Neuronal stem cell (in vitro differentiated cells): ENCODE data around the gene TVP23C.

Experiments used
- DNase-seq: peaks from one replicate; pipeline ENCODE4 v3.0.0-alpha.2; 2013; ENCODE audit warnings: low spot score
- H2AFZ ChIP-seq: one replicate; pipeline ENCODE4 v1.6.1; 2013; ENCODE audit warnings: mild to moderate bottlenecking, low read length, inconsistent platforms
- H2AK5ac ChIP-seq: 2 replicates; pipeline ENCODE4 v1.6.1; 2013; ENCODE audit warnings: low read depth, mild to moderate bottlenecking, inconsistent platforms, low read length, moderate library complexity, mixed read lengths
- H2BK120ac ChIP-seq: 2 replicates; pipeline ENCODE4 v1.6.1; 2013; ENCODE audit warnings: low read depth, mild to moderate bottlenecking, inconsistent platforms, low read length, moderate library complexity, mixed read lengths
- H2BK12ac ChIP-seq: one replicate; pipeline ENCODE4 v1.6.1; 2013; ENCODE audit warnings: low read length, inconsistent platforms
- H2BK15ac ChIP-seq: 2 replicates; pipeline ENCODE4 v1.6.1; 2013; ENCODE audit warnings: mild to moderate bottlenecking, low read length, inconsistent platforms, mixed read lengths
- H2BK5ac ChIP-seq: one replicate; pipeline ENCODE4 v1.6.1; 2013; ENCODE audit warnings: inconsistent platforms, mild to moderate bottlenecking, low read length, moderate library complexity
- H3K14ac ChIP-seq: one replicate; pipeline ENCODE4 v1.6.1; 2013; ENCODE audit warnings: low read length, inconsistent platforms
- H3K18ac ChIP-seq: 2 replicates; pipeline ENCODE4 v1.6.1; 2013; ENCODE audit warnings: low read length, inconsistent platforms
- H3K23ac ChIP-seq: 2 replicates; pipeline ENCODE4 v1.6.1; 2013; ENCODE audit warnings: low read depth, mild to moderate bottlenecking, mixed read lengths, low read length, inconsistent platforms; ENCODE audit not compliant: poor library complexity
- H3K27ac ChIP-seq: replicated peaks from 3 replicates; pipeline ENCODE4 v1.5.1; 2013; ENCODE audit warnings: low read length, inconsistent platforms
- H3K27me3 ChIP-seq, 3 experiments: 2 replicates each; pipeline ENCODE4 v1.6.1; 2013; ENCODE audit warnings: low read length in 3 of 3, mild to moderate bottlenecking in 2 of 3, inconsistent platforms in 1 of 3, low read depth in 1 of 3, mixed read lengths in 1 of 3, moderate library complexity in 1 of 3; ENCODE audit not compliant: control insufficient read depth in 3 of 3, insufficient read depth in 3 of 3
- H3K36me3 ChIP-seq, 2 donors: replicated peaks in 1 of 2; 2 replicates each; pipeline ENCODE4 v1.6.1; 2013; ENCODE audit warnings: low read length in 2 of 2; ENCODE audit not compliant: control insufficient read depth in 2 of 2, insufficient read depth in 2 of 2
- H3K4ac ChIP-seq: 2 replicates; pipeline ENCODE4 v1.6.1; 2013; ENCODE audit warnings: inconsistent platforms, mild to moderate bottlenecking, low read length, moderate library complexity
- H3K4me1 ChIP-seq, 2 donors: 1 replicate in 1 of 2; 2 replicates in 1 of 2; pipeline ENCODE4 v1.6.1; 2013; ENCODE audit warnings: low read length in 2 of 2, low read depth in 1 of 2; ENCODE audit not compliant: control insufficient read depth in 2 of 2, insufficient read depth in 1 of 2
- H3K4me2 ChIP-seq: one replicate; pipeline ENCODE4 v1.6.1; 2013; ENCODE audit warnings: mild to moderate bottlenecking, low read length, inconsistent platforms; ENCODE audit not compliant: insufficient read depth, poor library complexity, severe bottlenecking
- H3K4me3 ChIP-seq, 2 donors: 2 replicates each; pipeline ENCODE4 v1.5.1; 2013; ENCODE audit warnings: low read length in 2 of 2, mild to moderate bottlenecking in 2 of 2, inconsistent platforms in 1 of 2, moderate library complexity in 1 of 2
- H3K79me1 ChIP-seq: one replicate; pipeline ENCODE4 v1.6.1; 2013; ENCODE audit warnings: low read depth, mild to moderate bottlenecking, inconsistent platforms, low read length, moderate library complexity
- H3K9ac ChIP-seq: one replicate; pipeline ENCODE4 v1.6.1; 2013; ENCODE audit warnings: mild to moderate bottlenecking, low read depth, low read length, inconsistent platforms; ENCODE audit not compliant: poor library complexity
- H3K9me3 ChIP-seq, 2 donors: replicated peaks in 1 of 2; 2 replicates each; pipeline versions ENCODE3 to v1.6.1; 2013; ENCODE audit warnings: low read length in 2 of 2, mild to moderate bottlenecking in 2 of 2, inconsistent platforms in 1 of 2, low read depth in 1 of 2, mixed read lengths in 1 of 2, moderate library complexity in 1 of 2; ENCODE audit not compliant: control insufficient read depth in 2 of 2, insufficient read depth in 1 of 2
- H4K8ac ChIP-seq: one replicate; pipeline ENCODE4 v1.6.1; 2013; ENCODE audit warnings: low read depth, mild to moderate bottlenecking, inconsistent platforms, low read length, moderate library complexity
- H4K91ac ChIP-seq: one replicate; pipeline ENCODE4 v1.6.1; 2013; ENCODE audit warnings: low read length, low read depth, mild to moderate bottlenecking, inconsistent platforms; ENCODE audit not compliant: poor library complexity
- WGBS, 2 donors: extraction: QIAGEN DNeasy Blood & Tissue Kit; methylation state at CpG; one replicate each; pipeline ENCODE4 v1.1.7; 2013; ENCODE audit warnings: missing lambda C conversion rate in 2 of 2, mixed read lengths in 1 of 2; ENCODE audit not compliant: insufficient read length in 2 of 2, insufficient replicate concordance in 1 of 2; ENCODE audit errors: extremely low coverage in 2 of 2; 5-methylcytosine and 5-hydroxymethylcytosine counted together

Gene TVP23C

GRCh38 chr17:15501793-15502192 is 61.5 kb downstream of the TVP23C start:
- Histone ChIP-seq H2AK5ac (peak overlapping the region; percentile 9), H4K8ac (no peak overlapping the region), H3K14ac (no peak overlapping the region), H2BK12ac (no peak overlapping the region), H2BK120ac (no peak overlapping the region), H3K23ac (no peak overlapping the region), H3K9ac (no peak overlapping the region), H3K4me2 (no peak overlapping the region), H2BK5ac (no peak overlapping the region), H3K79me1 (no peaks in the 10 kb centered on the region), H3K9me3 (no peaks in the 10 kb centered on the region), H4K91ac (no peak overlapping the region), H2AFZ (no peak overlapping the region), H2BK15ac (no peak overlapping the region), H3K4me3 (no peak overlapping the region), H3K4ac (no peak overlapping the region), H3K27me3 (no peaks in the 10 kb centered on the region), H3K4me1 (peaks cover 0 to 6% of the 10 kb centered on the region in 2 donors), H3K36me3 (peaks cover 0 to 13% of the 10 kb centered on the region in 2 donors), H3K27ac (no peak overlapping the region), H3K18ac (no peak overlapping the region)
- WGBS, 2 donors: no CpG with 5 or more reads among the region's 7 CpGs
- DNase-seq: no peak

GRCh38 chr17:15501282-15501681 is 62.0 kb downstream of the TVP23C start:
- Histone ChIP-seq H3K9me3 (no peaks in the 10 kb centered on the region), H3K36me3 (peaks cover 0 to 15% of the 10 kb centered on the region in 2 donors), H3K4ac (no peak overlapping the region), H4K91ac (no peak overlapping the region), H2BK120ac (no peak overlapping the region), H4K8ac (no peak overlapping the region), H3K4me2 (no peak overlapping the region), H2BK15ac (no peak overlapping the region), H2AK5ac (no peak overlapping the region), H2AFZ (no peak overlapping the region), H3K9ac (no peak overlapping the region), H3K4me1 (peaks cover 0 to 6% of the 10 kb centered on the region in 2 donors), H3K18ac (no peak overlapping the region), H3K14ac (no peak overlapping the region), H3K27me3 (no peaks in the 10 kb centered on the region), H3K79me1 (no peaks in the 10 kb centered on the region), H2BK12ac (no peak overlapping the region), H3K27ac (no peak overlapping the region), H3K23ac (no peak overlapping the region), H3K4me3 (no peak overlapping the region), H2BK5ac (no peak overlapping the region)
- no peak for DNase-seq
- no CpG with 5 or more reads among the region's 3 CpGs for WGBS, 2 donors

- no peak for DNase-seq
- no peak overlapping the region for H2BK120ac ChIP-seq
- H3K27me3 ChIP-seq: no peaks in the 10 kb centered on the region
- H4K8ac ChIP-seq: no peak overlapping the region
- no peak overlapping the region for H4K91ac ChIP-seq
- H3K4me1 ChIP-seq: peaks cover 0 to 7% of the 10 kb centered on the region in 2 donors
- H2BK15ac ChIP-seq: no peak overlapping the region
- H3K14ac ChIP-seq: no peak overlapping the region
- no peak overlapping the region for H3K4me2 ChIP-seq
- no peak overlapping the region for H2AFZ ChIP-seq
- no peaks in the 10 kb centered on the region for H3K79me1 ChIP-seq
- no peak overlapping the region for H3K4me3 ChIP-seq
- H2BK12ac ChIP-seq: no peak overlapping the region
- no peak overlapping the region for H3K9ac ChIP-seq
- no peak overlapping the region for H3K23ac ChIP-seq
- H3K18ac ChIP-seq: no peak overlapping the region
- no CpG with 5 or more reads among the region's 2 CpGs for WGBS, 2 donors
- no peaks in the 10 kb centered on the region for H3K9me3 ChIP-seq
- H2BK5ac ChIP-seq: no peak overlapping the region
- peaks cover 3 to 18% of the 10 kb centered on the region in 2 donors for H3K36me3 ChIP-seq
- no peak overlapping the region for H3K4ac ChIP-seq
- H3K27ac ChIP-seq: no peak overlapping the region
- H2AK5ac ChIP-seq: no peak overlapping the region
Measured at GRCh38 chr17:15498107-15498506, 65.2 kb downstream of the TVP23C start.

GRCh38 chr17:15496735-15497670 is 66.3 kb downstream of the TVP23C start:
- Histone ChIP-seq H3K23ac (no peak overlapping the region), H3K9ac (no peak overlapping the region), H3K27ac (no peak overlapping the region), H2BK15ac (no peak overlapping the region), H2AFZ (no peak overlapping the region), H3K14ac (no peak overlapping the region), H3K27me3 (no peaks in the 10 kb centered on the region), H2BK5ac (no peak overlapping the region), H2AK5ac (no peak overlapping the region), H3K4me3 (no peak overlapping the region), H2BK12ac (no peak overlapping the region), H3K9me3 (no peaks in the 10 kb centered on the region), H3K4me1 (peaks cover 0 to 6% of the 10 kb centered on the region in 2 donors), H3K79me1 (no peaks in the 10 kb centered on the region), H4K8ac (no peak overlapping the region), H3K4ac (no peak overlapping the region), H3K18ac (no peak overlapping the region), H3K36me3 (peaks cover 3 to 18% of the 10 kb centered on the region in 2 donors), H2BK120ac (no peak overlapping the region), H3K4me2 (no peak overlapping the region), H4K91ac (no peak overlapping the region)
- DNase-seq: no peak
- no CpG with 5 or more reads among the region's 7 CpGs for WGBS, 2 donors
